COLO668 (cell line): ENCODE measurements around the gene NCOR1.

Experiments used
- DNase-seq: peaks from one replicate; lab custom pipeline; 2025; ENCODE audit not compliant: unreplicated experiment; lab: John Stamatoyannopoulos, UW

NCOR1 gene

GRCh38 chr17:15981646-15982580 lies 233.4 kb downstream of the NCOR1 start:
- DNase-seq = no peak

- DNase-seq = no peak
These were observed 234.1 kb downstream of the NCOR1 start for GRCh38 chr17:15981208-15981607.
